Fibroblast of the conjunctiva (primary cell): ENCODE results near the gene HOXB5.

ENCODE experiments used
- DNase-seq: peaks from one replicate; pipeline ENCODE4 v3.0.0-alpha.2; 2010; ENCODE audit warnings: low read depth

The HOXB5 gene

DNA sequence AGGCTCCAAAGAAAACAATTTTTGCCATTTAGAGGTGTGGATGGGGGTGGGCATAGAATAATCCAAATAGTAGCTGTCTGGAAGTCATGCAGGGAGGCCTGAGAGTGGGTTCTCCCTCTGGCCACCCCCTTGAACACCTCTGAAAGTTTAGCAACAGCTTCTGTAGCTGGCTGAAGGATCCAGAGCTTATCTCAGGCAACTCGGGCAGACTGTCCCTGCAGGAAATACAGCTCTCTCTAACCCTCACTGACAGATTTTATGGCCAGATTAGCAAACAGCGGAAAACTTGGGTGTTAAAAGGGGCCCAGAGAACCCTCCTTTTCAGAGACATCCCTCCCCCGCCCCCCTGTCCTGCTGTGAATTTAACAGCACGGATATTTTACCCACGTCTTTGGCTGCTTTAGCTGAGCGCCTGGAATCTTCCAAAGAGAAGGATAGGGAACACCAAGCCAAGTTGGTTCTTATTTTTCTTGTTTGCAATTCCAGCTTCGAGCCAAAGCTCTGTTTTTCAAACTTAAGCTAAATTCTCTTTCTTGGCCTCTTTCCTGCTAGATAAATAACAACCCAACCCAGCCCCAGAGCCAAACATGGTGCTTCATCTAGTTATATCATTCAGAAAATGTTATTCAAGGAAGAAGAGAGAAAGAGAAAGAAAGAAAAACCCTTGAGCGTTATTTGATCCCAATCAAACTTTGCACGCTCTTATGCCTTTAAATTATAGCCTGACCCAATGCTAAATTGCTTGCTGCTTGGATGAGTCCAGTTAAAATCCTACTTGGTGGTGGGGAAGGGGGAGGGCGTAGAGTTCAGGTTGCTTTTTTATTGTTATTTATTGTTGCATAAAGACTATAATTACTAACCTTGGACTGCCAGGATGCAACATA is 46.4 kb downstream of the HOXB5 start:
- no peak for DNase-seq

GRCh38 chr17:48546137-48546923 is 47.2 kb downstream of the HOXB5 start:
- DNase-seq, result no peak

DNA sequence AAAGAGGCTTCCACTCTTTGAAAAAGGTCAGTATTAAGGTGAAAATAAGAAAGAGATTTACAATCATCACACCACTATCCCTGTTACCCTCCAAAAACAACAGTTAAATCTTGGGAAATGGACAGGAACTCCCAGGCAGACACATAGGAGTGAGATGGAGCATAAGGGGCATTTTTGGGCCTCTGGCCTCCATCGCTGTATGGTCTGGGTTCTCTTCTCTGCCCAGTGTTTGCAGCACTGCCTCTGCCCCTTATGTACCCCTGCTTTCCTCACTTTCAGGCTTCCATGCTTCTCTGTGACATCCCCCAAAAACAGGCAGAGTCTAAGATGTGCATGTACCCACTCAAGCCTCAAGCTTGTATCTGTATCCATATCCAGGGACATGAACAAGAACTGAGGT is 48.0 kb downstream of the HOXB5 start:
- DNase-seq, result no peak

DNA sequence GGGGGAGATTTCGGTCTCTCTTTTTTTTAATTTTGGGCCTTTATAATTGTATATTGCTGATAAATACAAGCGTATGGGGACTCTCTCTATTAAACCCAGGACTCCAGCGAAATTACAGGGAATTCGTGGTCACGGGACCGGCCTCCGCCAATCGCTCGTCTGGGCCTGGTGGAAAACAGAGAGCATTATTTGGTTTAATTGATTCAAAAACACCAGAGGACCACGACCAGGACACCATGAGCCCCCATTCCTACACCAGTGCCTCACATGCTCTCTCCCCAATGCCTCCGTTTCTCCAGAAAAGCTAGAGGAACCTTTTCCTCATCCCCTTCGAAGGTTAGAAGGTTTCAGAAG is 48.6 kb downstream of the HOXB5 start, which contains the start of gene HOXB2:
Gene HOXB2 (minus strand): TSS at position 88 of the 354 bp plus-strand sequence. CDS start 198 bp downstream, outside the sequence.
- no peak for DNase-seq

- no peak for DNase-seq
Observed at GRCh38 chr17:48544349-48545021, 49.1 kb downstream of the HOXB5 start.

DNA sequence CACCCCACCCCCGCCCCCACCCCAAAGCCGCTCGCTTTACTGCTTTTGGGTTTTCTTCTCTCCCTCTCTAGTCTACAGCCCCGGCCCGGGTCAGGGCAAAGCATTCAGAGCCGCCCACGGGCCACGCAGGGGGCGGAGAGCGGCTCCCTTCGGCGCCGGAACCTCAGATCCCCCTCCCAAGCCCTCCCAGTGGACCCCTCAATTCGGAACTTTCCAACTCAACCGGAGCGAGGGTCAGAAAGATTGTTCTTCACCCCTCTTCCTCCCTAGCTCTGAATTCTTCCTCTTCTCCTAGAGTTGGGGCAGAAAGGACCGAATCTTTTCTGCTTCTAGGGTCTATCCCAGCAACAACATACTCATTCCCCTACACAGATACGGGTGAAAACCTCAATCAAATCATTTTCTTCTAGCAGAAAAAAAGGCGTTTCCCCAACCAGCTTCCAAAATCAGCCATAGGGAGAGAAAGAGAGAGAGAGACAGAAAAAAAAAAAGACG is 49.7 kb downstream of the HOXB5 start:
- DNase-seq, result no peak

DNA sequence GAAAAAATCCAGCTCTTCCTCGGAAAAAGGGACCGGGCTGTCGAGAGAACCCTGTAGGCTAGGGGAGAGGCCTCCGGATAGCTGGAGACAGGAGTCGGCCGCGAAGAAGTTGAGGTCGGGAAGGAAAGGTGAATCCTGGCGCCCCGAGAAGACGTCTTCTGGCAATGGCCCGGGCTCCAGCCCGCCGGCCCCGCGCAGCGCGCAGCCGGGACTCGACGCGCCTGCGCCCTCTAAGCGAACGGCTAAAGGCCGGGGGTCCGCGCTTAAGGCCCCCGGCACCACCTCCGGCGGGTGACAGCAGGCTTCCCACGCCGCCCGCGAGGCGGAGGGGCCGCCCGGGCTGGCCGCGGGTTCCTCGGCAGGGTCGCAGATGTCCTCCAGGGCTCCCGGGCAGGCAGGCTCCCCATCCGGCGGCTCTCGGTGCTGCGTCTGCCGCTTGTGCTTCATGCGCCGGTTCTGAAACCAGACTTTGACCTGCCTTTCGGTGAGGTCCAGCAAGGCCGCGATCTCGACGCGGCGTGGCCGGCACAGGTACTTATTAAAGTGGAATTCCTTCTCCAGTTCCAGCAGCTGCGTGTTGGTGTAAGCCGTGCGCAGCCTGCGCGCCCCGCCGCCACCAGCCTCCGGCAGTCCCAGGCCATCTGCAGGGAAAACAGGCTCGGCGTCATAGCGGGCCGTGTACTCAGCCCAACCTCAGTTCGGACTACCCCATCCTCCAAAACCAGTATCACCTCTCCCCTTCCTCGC is 50.3 kb downstream of the HOXB5 start:
- no peak for DNase-seq

- DNase-seq, result no peak
Observed at GRCh38 chr17:48542698-48543106, 50.9 kb downstream of the HOXB5 start.

- no peak for DNase-seq
Observed at GRCh38 chr17:48542114-48542656, 51.4 kb downstream of the HOXB5 start.

- DNase-seq, result no peak
Observed at GRCh38 chr17:48541577-48542113, 51.9 kb downstream of the HOXB5 start.
